ENCODE results near the gene NFKBIE.
"Not testable (repeated sequence)": the region's sequence is repeated elsewhere in the genome, so short reads cannot be mapped to it uniquely, and the experiment has no call there.

NFKBIE gene

GRCh38 chr6:44265007-44265721 is at the start of gene NFKBIE:
Gene NFKBIE, minus strand, starts transcription at chr6:44265551. Its CDS starts 205 bp downstream, at chr6:44265346.
- DNase-seq (ENCODE audit: low read depth, low spot score): no peak

DNA sequence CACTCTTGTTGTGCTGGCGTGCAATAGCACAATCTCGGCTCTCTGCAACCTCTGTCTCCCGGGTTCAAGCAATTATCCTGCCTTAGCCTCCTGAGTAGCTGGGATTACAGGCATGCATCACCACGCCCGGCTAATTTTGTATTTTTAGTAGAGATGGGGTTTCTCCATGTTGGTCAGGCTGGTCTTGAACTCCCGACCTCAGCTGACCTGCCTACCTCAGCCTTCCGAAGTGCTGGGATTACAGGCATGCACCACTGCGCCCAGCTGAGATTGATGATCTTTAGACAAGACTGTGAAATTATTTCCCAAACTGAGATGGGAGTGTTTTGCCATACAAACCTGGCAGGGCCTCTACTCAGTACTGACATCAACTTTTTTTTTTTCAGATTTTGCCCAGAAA is 49.3 kb upstream of the NFKBIE start:
- DNase-seq (ENCODE audit: low read depth, low spot score): not testable (repeated sequence)

DNA sequence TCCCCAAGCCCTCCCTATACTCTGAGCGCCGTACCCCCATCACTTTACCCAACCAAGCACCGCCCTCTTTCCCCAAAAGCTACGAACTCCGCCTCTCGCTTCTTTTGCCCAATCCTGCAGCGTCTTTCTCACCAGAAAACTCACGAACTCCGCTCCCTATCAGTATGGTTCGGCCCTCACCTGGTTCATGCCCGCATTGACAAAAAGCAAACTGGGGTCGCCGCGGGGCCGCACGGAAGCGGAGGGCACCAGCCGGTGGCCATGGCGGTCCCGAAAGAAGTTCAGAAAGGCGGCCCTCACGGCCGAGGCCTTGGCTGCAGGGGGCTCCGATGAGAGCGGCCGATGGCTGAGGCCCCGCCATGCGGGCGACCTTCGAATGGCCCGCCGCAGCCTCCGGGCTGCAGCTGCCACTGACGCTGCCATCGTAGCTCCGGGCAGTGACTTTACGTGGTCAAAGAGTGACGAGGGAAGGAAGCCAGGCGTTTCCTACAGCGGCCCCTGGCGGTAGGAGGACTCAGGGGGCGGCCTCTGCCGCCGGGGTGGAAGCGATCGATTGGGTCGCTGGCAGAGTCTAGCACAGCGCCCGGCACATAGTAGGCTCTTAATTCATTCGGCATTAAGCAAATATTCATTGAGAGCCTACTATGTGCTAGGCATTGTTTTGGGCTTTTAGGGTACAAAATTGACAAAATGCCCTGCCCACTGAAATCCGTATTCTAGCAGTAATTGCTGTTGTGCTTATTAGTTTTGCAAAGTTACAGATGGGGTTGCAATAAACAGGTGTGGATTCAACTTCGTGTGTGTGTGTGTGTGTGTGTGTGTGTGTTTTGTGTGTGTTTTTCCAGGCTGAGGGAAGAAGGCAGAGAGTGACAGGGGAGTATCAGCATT is 47.8 kb upstream of the NFKBIE start, which contains the start of gene AARS2:
Gene AARS2, minus strand, starts transcription at position 447 of the 888 bp plus-strand sequence. Its CDS starts 24 bp downstream, at position 423.
- DNase-seq (ENCODE audit: low read depth, low spot score): peak; percentile 67

DNA sequence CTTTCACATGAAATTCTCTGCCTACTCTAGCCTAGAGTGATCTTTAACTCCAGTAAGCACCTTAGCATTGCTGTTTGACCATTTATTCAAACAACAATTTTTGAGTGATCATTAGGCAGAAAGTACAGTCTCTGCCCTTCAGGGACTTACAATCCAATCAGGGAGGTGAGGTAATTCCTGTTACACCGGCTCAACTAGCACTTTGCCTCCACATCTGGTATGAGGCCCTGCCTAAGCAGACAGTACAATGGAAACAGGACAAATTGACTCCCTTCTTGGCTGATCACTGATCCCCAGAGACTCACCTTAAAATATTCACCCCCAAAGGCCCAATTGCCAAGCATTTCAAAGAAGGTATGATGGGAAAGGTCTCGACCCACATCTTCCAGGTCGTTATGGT is 46.4 kb upstream of the NFKBIE start:
- DNase-seq (ENCODE audit: low read depth, low spot score): no peak

DNA sequence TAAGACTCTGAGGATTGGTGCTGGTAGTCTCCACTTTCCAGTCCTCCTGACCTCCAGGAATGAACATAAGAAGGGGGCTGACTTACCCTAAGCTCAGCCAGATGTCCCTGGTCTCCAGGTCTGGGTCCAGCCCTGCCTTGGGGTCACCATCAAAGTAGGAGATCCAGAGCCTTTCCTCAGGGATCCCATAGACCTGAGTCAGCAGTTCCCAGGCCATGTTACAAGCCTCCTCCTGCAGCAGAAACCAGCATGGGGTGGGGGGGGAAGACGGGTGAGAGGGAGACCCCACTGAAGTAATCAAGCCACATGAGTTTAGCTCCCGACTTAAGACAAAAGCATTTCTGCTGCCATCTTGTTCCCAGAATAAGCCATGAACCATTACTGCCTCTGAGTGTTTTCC is 46.0 kb upstream of the NFKBIE start:
- no peak for DNase-seq (ENCODE audit: low read depth, low spot score)

DNA sequence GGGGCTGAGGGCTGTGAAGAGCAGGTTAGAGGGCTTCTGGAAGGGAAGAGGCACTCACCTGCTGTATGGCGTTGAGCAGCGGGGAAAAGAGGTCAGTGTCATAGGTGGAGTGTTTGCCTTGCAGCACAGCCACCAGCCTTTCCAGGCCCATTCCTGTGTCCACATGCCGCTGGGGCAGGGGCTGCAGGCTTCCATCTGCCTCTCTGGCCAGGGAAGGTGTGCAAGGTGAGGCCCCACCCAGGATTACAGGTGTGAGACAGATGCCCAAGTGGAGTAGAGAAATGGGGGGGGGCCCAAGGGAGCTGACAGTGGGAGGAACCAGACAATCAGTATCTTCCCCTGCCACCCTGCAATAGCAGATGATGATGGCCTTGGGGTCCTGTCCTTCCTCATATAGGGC is 44.9 kb upstream of the NFKBIE start:
- no peak for DNase-seq (ENCODE audit: low read depth, low spot score)

DNA sequence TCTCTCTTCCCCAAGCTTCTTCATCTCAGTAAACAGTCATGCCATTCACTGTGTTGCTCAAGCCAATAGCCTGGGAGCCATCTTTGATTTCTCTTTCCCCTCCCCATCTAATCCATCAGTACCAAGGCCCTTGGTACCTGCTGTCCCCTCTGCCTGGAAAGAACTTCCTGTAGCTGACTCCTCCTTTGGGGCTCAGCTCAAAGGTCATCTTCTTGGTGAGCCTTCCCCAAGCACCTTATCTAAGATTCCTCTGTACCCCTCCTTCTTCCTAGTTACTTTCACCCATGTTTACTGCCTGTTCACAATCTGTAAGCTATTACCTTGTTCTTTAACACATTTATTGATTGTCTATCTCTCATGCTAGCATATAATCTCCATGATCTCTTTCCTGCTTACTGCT is 44.3 kb upstream of the NFKBIE start:
- no peak for DNase-seq (ENCODE audit: low read depth, low spot score)

DNA sequence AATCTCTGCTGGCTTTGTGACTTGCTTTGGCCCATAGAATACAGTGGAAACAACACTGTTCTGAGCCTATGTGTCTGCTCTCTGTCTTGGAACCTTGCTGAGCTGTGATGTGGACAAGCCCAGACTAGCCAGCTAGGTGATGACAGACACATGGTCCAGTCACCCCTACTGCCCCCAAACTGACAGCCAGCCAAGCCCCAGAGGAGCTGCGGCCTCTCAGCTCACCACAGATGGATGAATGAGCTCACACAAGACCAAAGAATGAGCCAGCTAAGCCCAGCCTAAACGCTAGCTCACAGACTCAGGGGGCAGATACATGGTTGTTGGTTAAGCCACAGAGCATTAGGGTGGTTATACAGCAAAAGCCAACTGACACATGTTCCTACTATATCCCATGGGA is 43.7 kb upstream of the NFKBIE start:
- no peak for DNase-seq (ENCODE audit: low read depth, low spot score)

GRCh38 chr6:44307217-44307616 is 41.9 kb upstream of the NFKBIE start:
- no peak for DNase-seq (ENCODE audit: low read depth, low spot score)

DNA sequence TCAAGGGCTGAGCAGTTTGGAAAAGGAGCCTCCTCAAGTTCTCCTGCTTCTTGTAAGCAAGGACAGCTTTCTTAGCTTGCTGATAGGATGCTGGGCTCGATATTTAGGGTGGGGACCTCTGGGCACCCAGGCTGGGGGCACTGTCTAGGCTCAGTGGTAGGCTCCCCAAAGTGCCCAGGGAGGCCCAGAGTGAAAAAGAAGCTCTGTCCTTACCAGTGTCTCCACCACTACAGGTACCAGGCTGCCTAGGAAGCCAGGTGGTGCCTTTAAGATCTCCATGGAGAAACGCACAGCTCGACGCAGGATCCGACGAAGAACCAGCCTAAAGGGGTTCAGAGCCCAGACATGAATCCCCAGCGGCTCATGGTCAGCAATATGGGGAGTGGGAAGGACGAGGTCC is 41.4 kb upstream of the NFKBIE start:
- no peak for DNase-seq (ENCODE audit: low read depth, low spot score)

GRCh38 chr6:44305200-44305725 is 39.9 kb upstream of the NFKBIE start:
- no peak for DNase-seq (ENCODE audit: low read depth, low spot score)

GRCh38 chr6:44304282-44305199 is 39.2 kb upstream of the NFKBIE start:
- no peak for DNase-seq (ENCODE audit: low read depth, low spot score)

DNA sequence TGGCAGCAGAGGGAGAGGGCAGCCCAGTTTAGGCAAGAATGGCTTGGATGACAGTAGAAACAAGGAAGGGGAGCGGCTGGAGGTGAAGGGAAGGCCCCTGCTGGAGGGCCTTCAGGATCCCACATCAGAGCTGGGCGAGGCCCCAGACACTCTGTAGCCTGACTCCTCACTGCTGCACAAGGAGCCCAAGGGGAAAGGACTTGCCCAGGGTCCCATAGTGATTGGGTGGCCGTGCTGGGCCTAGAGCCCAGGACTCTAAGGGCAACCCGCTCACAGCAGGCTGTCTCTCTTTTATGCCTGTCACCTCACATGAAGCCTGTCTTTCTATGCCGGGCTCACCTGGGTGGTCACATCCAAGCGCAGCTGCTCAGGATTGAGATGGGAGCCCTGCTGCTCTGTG is 38.5 kb upstream of the NFKBIE start:
- no peak for DNase-seq (ENCODE audit: low read depth, low spot score)

DNA sequence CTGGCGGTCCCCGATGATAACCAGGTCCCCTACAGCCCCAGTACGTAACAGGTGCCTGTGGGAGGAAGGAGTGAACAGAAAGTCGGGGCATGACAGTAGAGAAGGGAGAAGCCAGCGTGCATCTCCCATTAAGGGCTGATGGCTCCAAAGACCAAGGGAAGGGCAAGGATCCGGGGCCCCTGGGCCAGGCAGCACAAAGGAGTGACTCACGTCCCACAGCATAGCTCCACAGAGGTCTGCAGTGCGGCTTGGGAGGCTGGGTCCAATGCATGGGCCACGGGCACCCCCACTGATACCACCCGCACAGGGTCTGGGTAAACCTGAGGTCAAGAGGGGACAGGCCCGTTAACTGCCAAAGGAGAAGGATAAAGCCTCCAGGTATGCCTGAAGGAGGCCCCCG is 37.5 kb upstream of the NFKBIE start:
- DNase-seq (ENCODE audit: low read depth, low spot score): no peak

DNA sequence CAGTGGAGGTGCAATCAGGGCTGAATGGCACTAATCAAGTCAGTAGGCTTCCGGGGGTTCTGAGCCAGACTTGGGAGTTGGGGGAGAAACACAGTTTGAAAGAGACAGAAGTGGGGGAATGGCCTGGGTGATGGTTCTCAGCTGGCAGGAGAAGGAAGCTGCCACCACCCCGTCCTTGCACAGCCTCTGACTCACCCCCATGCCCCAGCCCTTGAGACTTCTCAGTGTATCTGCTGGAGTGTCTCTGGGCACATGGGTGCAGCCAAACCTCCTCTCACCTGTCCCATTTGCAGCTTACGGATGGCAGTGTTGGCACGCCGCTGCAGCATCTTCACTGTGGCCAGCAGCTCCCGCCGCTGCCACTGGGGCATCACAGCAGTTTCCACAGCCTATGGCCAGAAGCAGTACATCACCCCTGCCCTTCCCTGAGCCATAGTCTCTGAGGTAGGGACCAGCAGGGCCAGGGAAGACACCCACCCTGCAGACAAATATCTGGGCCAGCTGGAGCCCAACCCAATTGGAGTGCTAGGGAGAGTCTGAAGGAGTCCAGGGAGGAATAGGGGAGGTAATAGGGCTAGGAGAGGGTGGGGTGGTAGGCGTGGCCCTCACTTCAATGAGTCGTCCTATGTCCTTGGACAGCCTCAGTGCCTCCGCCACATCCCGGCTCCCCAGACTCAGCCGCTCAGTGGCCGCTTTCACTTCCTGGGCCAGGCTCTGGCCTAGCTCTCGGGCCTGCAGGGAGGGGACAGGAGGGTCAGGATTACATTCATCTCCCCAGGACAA is 36.6 kb upstream of the NFKBIE start:
- no peak for DNase-seq (ENCODE audit: low read depth, low spot score)

DNA sequence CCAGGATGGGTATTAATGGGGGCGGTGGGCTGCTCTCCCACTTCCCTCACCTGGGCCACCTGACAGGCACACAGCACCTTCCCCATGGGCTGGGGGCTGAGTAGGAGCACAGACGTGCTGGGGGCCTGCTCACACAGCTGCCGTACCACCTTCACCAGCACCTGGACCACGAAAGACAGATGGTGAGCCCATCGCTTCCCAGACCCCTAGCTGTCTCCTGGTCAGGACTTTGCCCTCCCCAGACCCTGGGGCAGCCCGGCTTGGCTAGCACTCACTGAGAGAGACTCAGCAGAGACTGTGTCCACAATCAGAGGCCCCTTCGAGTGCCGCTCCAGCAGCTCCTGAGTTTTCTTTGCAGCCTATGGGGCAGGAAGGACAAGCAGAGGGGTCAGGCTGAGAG is 35.8 kb upstream of the NFKBIE start:
- no peak for DNase-seq (ENCODE audit: low read depth, low spot score)

GRCh38 chr6:44300292-44300823 is 35.0 kb upstream of the NFKBIE start:
- no peak for DNase-seq (ENCODE audit: low read depth, low spot score)

- no peak for DNase-seq (ENCODE audit: low read depth, low spot score)
Measured at GRCh38 chr6:44298864-44299263, 33.5 kb upstream of the NFKBIE start.

- DNase-seq (ENCODE audit: low read depth, low spot score): no peak
Measured at GRCh38 chr6:44298055-44298803, 32.9 kb upstream of the NFKBIE start.
